ENCODE results near the gene EPS15. TPM values are rescaled to one million over a fixed set of nuclear protein-coding genes. Genes with fewer than 3 reads are reported as not detected.
A peak's percentile ranks its signal among the peaks of the same experiment; 100 is the strongest.

EPS15 gene
- polyA plus RNA-seq, 1 of the 3 experiments (the other 2 are of a cell fraction), result 17.0 TPM

GRCh38 chr1:51558375-51558924, 39.4 kb upstream of the EPS15 start (continued):
- TF ChIP-seq PBX3 (IDR thresholded peaks at IDR 0.05) (peak; percentile 73), JUND (IDR thresholded peaks at IDR 0.05) (peak; percentile 85), TAF1 (IDR thresholded peaks at IDR 0.05; ENCODE audit: borderline replicate concordance, low read depth, low read length) (no peak), RAD21 (IDR thresholded peaks at IDR 0.05; ENCODE audit: low read length) (no peak), RXRA (IDR thresholded peaks at IDR 0.05; ENCODE audit: borderline replicate concordance, low read depth) (0 out of 2 replicates have a peak, but pooled peaks have one; percentile 51), FOXJ3 (CRISPR knock-in tag; IDR thresholded peaks at IDR 0.05) (no peak), RFX5 (IDR thresholded peaks at IDR 0.05; ENCODE audit: low read length) (no peak), SIN3A (IDR thresholded peaks at IDR 0.05; ENCODE audit: borderline replicate concordance, low read depth, low read length) (no peak), MXI1 (IDR thresholded peaks at IDR 0.05; ENCODE audit: low read depth, low read length) (no peak), NFIC (IDR thresholded peaks at IDR 0.05; ENCODE audit: borderline replicate concordance) (peak; percentile 68; the same call in 1 of the 2 replicates), FOSL2 (IDR thresholded peaks at IDR 0.05; ENCODE audit: borderline replicate concordance, low read depth) (peak; percentile 72; the same call in 1 of the 2 replicates)
- TF ChIP-seq, protein P1, sequence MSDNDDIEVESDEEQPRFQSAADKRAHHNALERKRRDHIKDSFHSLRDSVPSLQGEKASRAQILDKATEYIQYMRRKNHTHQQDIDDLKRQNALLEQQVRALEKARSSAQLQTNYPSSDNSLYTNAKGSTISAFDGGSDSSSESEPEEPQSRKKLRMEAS (IDR thresholded peaks at IDR 0.05; ENCODE audit: low read depth), result 0 out of 2 replicates have a peak, but pooled peaks have one; percentile 27

DNA sequence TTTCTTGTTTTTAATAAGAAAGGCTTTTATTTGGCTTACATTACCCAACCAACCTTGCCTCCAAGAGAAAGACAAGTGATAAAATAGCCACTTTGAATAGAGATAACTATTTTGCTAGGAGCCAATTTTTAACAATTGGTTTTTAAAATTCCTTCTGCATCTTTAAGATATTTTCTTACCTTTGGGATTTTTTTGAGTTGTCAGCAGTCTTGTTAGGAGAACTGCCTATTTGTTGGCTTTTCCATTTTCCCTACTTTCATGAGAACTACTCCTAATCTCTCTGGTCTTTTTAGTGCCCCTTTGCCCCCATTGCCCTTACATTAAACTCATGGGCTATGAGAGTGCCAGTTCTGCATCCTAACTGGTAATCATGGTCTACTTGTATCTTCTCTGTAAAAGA, 38.1 kb upstream of the EPS15 start:
- H2AFZ ChIP-seq (ENCODE audit: low read depth), result no peak overlapping the region
- peaks cover 30% of the 10 kb centered on the region for H3F3A ChIP-seq (replicated peaks; ENCODE audit: insufficient read depth)
- H3K27ac ChIP-seq (ENCODE audit: low read depth in 2 of 2, low read length in 1 of 2), result peak overlapping the region in 1 of 2 experiments; percentile 83; a peak in 2 of 4 replicates
- no peak overlapping the region for H3K9ac ChIP-seq
- no peaks in the 10 kb centered on the region for H3K9me2 ChIP-seq
- DNase-seq, result no peak
- H3K79me2 ChIP-seq (ENCODE audit: insufficient read depth), result no peaks in the 10 kb centered on the region
- ChIA-PET POLR2A (no interaction called here), CTCF (no interaction called here)
- H3K4me3 ChIP-seq (ENCODE audit: low read depth in 2 of 2, low read length in 1 of 2), result no peak overlapping the region
- H4K20me1 ChIP-seq (ENCODE audit: insufficient read depth), result no peaks in the 10 kb centered on the region
- no peaks in the 10 kb centered on the region for H3K9me3 ChIP-seq
- no peaks in the 10 kb centered on the region for H3K36me3 ChIP-seq (replicated peaks in 1 of 2; ENCODE audit: control insufficient read depth in 1 of 2, insufficient read depth in 2 of 2, low read length in 1 of 2)
- no peak overlapping the region for H3K4me2 ChIP-seq
- TF ChIP-seq JUND (IDR thresholded peaks at IDR 0.05) (no peak), MEF2A (IDR thresholded peaks at IDR 0.05; ENCODE audit: borderline replicate concordance, low read depth) (no peak), RAD21 (IDR thresholded peaks at IDR 0.05; ENCODE audit: low read length) (no peak)
- no peaks in the 10 kb centered on the region for H3K27me3 ChIP-seq (ENCODE audit: insufficient read depth)
- H3K4me1 ChIP-seq (ENCODE audit: control insufficient read depth in 1 of 2, insufficient read depth in 2 of 2, low read depth in 1 of 2, low read length in 1 of 2), result peaks cover 3 to 15% of the 10 kb centered on the region in 2 experiments; a peak in 3 of 4 replicates

DNA sequence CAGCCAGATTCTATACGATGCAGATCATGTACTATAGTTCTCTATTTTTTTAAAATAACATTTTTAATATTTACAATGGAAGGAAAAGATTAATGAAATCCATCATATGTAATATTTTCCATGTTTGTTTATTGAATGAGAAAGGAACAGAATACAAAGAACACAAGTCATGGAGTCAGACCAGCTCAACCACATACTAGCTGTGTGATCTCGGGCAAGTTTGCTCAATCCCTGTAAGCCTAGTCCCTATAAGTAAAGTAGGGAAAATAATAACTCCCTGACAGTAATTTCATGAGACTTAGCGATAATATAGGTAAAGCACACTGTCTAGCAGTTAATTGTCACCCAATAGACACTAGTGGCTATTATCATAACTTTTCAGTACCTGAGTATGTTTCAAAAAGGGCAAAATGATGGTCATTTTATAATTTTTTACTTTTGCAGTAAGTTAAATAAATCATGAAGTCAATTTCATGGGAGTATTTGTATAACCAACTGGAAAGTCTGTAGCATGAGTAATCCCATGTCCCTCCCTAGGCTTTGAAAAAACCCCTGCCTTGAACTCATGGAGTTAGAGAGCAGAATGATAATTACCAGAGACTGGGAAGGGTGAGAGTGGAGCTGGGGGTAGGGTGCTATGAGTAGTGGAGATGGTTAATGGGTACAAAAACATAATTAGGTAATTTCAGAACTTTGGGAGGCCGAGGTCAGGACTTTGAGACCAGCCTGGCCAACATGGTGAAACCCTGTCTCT, 37.0 kb upstream of the EPS15 start:
- Histone ChIP-seq H3K79me2 (ENCODE audit: insufficient read depth) (no peaks in the 10 kb centered on the region), H3K9me3 (no peaks in the 10 kb centered on the region), H4K20me1 (ENCODE audit: insufficient read depth) (no peaks in the 10 kb centered on the region), H3F3A (replicated peaks; ENCODE audit: insufficient read depth) (peaks cover 30% of the 10 kb centered on the region), H3K27ac (ENCODE audit: low read depth in 2 of 2, low read length in 1 of 2) (0 out of 4 replicates have a peak overlapping the region, but pooled peaks of 1 of the 2 experiments have one; percentile 6), H3K4me1 (ENCODE audit: control insufficient read depth in 1 of 2, insufficient read depth in 2 of 2, low read depth in 1 of 2, low read length in 1 of 2) (peaks cover 3 to 15% of the 10 kb centered on the region in 2 experiments; a peak in 3 of 4 replicates), H3K9ac (no peak overlapping the region), H3K27me3 (ENCODE audit: insufficient read depth) (no peaks in the 10 kb centered on the region), H2AFZ (ENCODE audit: low read depth) (no peak overlapping the region), H3K9me2 (no peaks in the 10 kb centered on the region), H3K4me3 (ENCODE audit: low read depth in 2 of 2, low read length in 1 of 2) (no peak overlapping the region), H3K4me2 (no peak overlapping the region), H3K36me3 (replicated peaks in 1 of 2; ENCODE audit: control insufficient read depth in 1 of 2, insufficient read depth in 2 of 2, low read length in 1 of 2) (no peaks in the 10 kb centered on the region)
- WGBS (ENCODE audit: low lambda C conversion rate), result 95% methylated on average over 4 of the region's 4 CpGs
- DNase-seq, result no peak
- CTCF ChIA-PET, result interaction anchor here (1.0 kb wide), 1 partner anchor 9 kb away, joined by 3 read pairs; no protein-coding TSS in a partner anchor
- POLR2A ChIA-PET, result no interaction called here
- TF ChIP-seq JUND (IDR thresholded peaks at IDR 0.05) (no peak), YY1 (IDR thresholded peaks at IDR 0.05; ENCODE audit: low read depth) (no peak), FOXM1 (IDR thresholded peaks at IDR 0.05; ENCODE audit: low read depth) (no peak), GATA2 (CRISPR knock-in tag; IDR thresholded peaks at IDR 0.05) (no peak), RAD21 (IDR thresholded peaks at IDR 0.05; ENCODE audit: low read length) (no peak), PBX3 (IDR thresholded peaks at IDR 0.05) (no peak), SIN3A (IDR thresholded peaks at IDR 0.05; ENCODE audit: borderline replicate concordance, low read depth, low read length) (no peak), IRF3 (IDR thresholded peaks at IDR 0.05; ENCODE audit: low read depth, low read length) (no peak), MEF2A (IDR thresholded peaks at IDR 0.05; ENCODE audit: borderline replicate concordance, low read depth) (no peak), RFX5 (IDR thresholded peaks at IDR 0.05; ENCODE audit: low read length) (no peak)
- TF ChIP-seq, protein P1 (IDR thresholded peaks at IDR 0.05; ENCODE audit: low read depth), result no peak

Data from SK-N-SH (cell line).